T-helper 1 cell (primary cell): ENCODE results near the gene CCNI2.

ENCODE experiments used
- DNase-seq, 5 donors: peaks; one replicate each; pipeline ENCODE4 v3.0.0-alpha.2; 2012 to 2020

Gene CCNI2

GRCh38 chr5:132766020-132766805, 19.0 kb downstream of the CCNI2 start:
- no peak for DNase-seq

GRCh38 chr5:132766806-132767055, 19.5 kb downstream of the CCNI2 start:
- no peak for DNase-seq

DNA sequence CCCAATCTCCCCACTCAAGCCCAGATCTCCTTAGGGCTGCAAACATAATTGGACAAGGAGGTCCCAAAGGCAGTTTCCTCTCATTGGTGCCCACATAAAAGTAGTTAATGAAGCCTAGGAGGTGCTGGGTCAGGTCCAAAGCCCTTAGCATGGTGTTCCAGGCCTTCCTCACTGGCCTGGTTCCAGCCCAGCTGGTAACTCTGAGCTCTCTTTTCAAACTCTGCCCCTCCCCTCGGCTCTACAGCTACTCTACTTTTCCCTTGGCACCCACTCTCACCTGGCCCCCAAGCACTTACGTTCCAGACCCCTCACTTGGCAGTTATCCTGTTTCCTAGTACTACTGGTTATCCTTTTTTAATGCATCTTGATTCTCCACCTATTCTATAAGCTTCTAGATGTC, 19.9 kb downstream of the CCNI2 start:
- DNase-seq = no peak

GRCh38 chr5:132768485-132768868, 21.3 kb downstream of the CCNI2 start:
- no peak for DNase-seq

GRCh38 chr5:132770476-132771159, 23.4 kb downstream of the CCNI2 start:
- no peak for DNase-seq

GRCh38 chr5:132771503-132771998, 24.3 kb downstream of the CCNI2 start:
- no peak for DNase-seq

DNA sequence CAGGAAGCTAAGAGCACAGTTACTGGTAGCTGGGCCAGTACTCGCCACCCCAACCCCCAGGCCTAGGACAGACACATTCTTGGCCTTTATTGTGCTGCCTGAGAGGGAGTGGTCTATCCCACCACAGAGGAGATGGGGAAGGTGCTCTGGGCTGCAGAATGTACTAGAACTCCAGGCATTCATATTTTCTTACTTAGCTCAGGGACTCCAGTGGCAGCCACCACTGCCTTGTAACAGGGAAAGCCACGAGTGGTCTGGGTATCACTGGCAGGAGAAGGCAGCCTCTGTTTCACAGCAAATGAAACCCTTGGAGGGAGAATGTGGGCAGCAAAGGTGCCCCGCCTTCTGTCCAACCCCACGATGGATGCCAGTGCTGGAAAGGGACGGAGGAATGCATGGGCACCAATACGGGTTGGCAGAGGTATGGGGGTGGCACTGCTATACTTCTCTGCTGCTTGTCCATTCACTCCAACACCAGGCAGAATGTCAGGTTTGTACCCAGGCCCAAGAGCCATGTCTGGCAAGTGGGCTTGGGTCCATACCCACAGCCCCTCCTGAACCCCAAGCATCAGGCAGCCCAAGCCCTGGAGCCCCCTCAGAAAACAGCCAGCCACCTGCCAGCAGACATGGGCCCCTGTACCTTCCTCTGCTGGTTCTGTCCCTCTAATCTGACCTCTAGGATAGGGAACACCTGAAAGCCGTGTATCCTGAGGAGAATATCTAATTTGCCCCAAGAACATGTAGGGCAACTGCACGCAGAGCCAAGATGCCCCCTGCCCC, 25.3 kb downstream of the CCNI2 start:
- DNase-seq = no peak

DNA sequence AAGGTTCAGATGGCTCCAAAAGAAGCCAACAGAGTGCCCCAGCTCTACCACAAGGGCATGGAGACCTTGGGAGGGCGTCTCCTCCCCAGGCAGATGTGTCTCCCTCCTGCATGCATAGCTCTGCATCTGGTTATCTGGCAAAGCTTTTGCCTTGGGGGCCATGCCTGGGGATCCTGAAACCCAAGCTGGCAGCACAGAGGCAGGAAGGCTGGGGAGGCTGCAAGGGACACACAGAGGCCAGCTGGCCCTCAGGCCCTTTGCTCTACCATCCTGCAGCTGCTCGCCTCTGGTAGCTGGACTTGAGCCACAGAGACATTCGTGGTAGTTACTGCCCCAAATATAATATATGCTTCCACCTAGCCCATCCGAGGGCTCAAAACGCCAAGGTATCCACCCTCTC, 25.9 kb downstream of the CCNI2 start:
- DNase-seq = no peak

DNA sequence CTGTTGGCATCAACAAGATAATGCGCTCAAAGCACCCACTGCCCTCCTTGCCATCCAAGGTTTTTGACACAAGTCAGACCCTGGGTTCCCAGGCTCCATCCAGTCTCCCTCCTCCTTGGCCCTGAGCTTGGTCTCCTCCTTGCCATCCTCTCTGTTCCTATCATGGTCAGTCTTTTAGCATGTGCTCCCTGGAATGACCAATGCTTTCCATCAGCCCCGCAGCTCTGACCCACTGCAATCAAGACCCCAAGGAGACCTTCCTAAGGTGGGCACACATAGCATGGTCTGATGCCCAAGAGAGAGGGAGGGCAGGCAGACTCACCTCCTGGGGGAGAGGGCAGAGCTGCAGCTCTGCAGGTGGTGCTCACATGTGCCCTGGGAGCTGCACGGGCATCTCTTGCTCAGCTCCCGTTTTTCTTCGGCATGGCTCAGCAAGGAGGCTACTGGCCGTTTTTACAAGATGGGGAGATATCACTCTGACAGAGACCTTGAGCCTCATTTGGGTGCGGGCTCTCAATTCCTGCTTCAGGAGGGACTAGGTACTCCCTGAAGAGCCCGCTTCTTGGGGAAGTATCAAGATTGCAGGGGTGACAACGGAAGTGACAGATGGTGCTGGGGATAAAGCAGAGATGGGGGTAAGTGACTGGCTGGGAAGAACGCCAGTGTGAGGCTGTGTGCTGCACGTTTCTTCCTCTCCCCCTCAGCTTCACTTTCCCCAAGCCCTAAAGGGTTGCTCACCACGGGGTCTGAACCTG, 26.6 kb downstream of the CCNI2 start:
- DNase-seq = no peak

DNA sequence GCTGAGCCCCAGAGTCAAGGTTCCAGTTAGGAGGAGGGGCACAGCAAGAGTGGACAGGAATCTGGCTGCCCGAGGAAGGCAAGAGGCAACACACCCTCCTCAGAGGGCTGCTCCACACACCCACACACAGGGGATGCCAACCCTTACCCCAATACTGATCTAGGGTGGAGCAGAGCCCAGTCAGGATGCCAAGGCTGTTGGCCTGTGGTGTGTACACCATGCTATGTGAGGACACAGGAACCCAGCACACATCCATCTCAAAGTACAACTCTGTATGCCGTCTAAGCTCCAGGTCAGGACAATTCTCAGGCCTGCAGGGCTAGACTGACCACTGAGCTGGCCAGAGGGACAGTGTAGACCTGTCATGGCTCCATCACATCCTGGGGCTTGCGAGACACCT, 27.2 kb downstream of the CCNI2 start:
- DNase-seq = no peak

DNA sequence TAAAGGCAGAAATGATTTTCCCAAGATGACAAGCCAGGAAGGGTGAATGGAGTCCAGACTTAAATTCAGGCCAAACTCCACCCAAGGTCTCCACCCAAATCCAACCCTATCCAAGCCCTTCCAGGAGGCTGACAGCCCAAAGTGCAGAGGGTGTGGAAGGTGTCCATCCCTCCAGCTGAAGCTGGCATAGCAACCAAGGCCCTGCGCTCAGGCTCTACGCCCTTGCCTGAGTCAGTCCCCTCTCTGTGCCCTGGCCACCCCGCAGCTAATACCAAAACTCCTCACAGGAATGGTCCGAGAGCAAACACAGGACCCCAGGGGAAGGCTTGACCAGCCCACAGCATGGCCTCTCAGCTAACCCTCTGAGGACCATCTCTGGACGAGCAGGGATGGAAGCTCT, 27.7 kb downstream of the CCNI2 start:
- DNase-seq = no peak

GRCh38 chr5:132775476-132775961, 28.3 kb downstream of the CCNI2 start:
- no peak for DNase-seq

DNA sequence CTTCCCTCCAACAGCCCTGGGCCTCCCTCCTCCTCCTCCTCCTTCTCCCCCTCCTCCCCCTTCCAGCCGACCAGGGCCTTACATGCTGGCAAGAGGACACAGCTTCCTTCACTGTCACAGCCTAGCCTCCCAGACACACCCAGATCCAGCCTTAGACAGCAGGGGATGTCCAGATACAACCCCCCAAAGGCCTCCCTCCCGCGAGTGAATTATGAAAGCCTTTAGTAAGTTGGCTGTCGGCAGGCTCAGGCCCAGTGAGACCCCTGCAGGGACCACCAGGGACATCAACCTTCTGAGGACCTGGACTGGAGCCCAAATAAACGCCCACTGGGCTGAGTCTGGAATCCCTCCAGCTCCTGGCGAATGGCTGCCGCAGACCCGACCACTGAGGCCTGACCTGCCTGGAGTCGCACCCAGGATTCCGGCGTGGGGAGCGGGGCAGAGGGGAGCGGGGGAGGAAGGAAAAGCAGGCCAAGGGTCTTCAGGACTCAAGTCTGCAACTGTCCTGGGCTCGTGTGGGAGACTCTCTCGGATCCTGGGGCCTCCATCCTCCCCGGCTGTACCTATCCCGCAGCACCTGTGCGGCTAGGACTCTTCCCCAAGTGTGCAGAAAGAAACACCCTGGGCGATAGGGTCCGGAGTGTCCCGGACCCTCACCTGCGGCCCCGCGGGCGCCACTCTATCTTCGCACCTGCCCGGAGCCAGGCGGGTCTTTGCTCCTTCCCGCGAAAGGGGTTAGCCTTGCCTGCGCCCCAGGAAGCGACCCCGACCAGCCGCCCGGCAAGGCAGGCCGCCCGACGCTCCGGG, 29.1 kb downstream of the CCNI2 start:
- DNase-seq = no peak

- no peak for DNase-seq
These were observed 29.6 kb downstream of the CCNI2 start for GRCh38 chr5:132776938-132777208.

- DNase-seq = peak; percentile 18 to 44 (median 23)
These were observed 30.2 kb downstream of the CCNI2 start, which contains the start of gene SEPTIN8 for GRCh38 chr5:132777209-132778069. Gene SEPTIN8 (minus strand): TSS chr5:132777239. CDS start chr5:132777137, 102 bp downstream.

- DNase-seq = no peak
These were observed 30.9 kb downstream of the CCNI2 start for GRCh38 chr5:132778129-132778528.

DNA sequence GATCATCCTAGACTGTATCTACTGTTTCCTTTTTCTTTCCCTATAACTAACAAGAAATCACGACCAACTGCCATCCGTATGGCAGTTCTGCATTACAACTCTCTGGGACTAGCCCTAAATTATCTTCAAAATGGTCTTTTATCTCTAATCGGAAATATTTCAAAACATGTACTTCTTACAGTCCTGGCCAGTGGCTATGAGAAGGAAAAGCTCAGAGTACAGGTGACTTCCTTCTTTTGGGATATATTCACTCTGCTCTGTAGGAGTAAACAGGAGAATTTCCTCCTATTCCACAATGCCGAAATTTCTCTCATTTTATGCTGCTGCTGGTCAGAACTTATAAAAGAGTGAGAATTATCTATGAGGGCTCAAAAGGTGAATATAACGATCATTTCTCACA, 31.6 kb downstream of the CCNI2 start:
- no peak for DNase-seq

GRCh38 chr5:132779961-132780360, 32.7 kb downstream of the CCNI2 start:
- DNase-seq = no peak

DNA sequence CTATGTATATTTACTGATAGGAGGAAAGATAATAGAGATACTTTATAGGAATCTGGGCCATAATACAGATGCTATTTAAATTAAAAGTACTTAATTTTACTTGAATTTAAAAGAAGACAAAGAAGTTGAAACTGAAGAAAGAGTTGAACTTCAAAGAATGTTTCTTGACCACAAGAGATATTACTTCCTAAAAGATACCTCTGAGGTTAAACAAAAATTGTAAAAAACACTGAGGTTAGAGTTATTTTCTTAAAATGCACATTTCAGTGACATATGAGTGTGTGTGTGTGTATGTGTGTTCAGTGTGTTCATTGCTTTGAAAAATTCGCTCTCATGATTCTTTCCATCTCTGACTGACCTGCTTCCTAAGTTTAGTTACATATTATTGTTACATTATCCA, 33.4 kb downstream of the CCNI2 start:
- DNase-seq = no peak

DNA sequence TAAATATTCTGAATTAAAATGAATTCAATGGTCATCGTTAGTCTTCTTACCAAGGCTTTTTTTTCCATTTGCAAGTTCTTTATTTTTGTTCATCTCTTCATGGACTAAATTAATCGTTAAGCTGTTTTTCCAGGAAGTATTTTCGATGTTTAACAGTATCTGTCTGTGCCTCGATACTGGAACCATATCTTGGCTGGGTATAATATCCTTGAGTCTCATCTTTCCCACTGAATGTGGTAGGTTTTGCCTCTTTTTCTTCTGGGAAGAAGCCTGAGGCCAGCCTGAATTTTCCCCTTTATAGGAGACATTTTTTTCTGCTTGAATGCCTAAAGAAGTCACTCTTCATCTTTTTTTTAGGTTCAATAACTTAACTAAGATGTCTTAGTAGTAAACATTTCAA, 33.8 kb downstream of the CCNI2 start:
- DNase-seq = no peak

GRCh38 chr5:132782101-132782500, 34.9 kb downstream of the CCNI2 start:
- no peak for DNase-seq
